Stimulated activated CD8-positive, alpha-beta memory T cell treated with anti-CD3 and anti-CD28 coated beads, Interleukin-15, amount 100 ng/mL, for 24 hours (primary cell): ENCODE results near the gene PSMB11.

Experiments
- DNase-seq: peaks from one replicate; pipeline ENCODE4 v3.0.0-alpha.2; 2020; ENCODE audit warnings: low read depth

The PSMB11 gene

GRCh38 chr14:23085458-23085857 lies 43.4 kb downstream of the PSMB11 start:
- no peak for DNase-seq

- DNase-seq: no peak
Measured at GRCh38 chr14:23086565-23086964, 44.6 kb downstream of the PSMB11 start.

- DNase-seq: no peak
Measured at GRCh38 chr14:23089498-23090253, 47.7 kb downstream of the PSMB11 start.

GRCh38 chr14:23090254-23090636 lies 48.2 kb downstream of the PSMB11 start:
- DNase-seq: no peak

- no peak for DNase-seq
Measured at GRCh38 chr14:23091294-23092225, 49.5 kb downstream of the PSMB11 start.

GRCh38 chr14:23093104-23093503 lies 51.1 kb downstream of the PSMB11 start:
- no peak for DNase-seq

- no peak for DNase-seq
Measured at GRCh38 chr14:23093526-23093925, 51.5 kb downstream of the PSMB11 start.
